ENCODE data around the gene CCNB3.

Gene CCNB3

GRCh38 chrX:50375481-50376267, 171.1 kb downstream of the CCNB3 start:
- DNase-seq (ENCODE audit: low spot score), result no peak

- no peak for DNase-seq (ENCODE audit: low spot score)
Observed at GRCh38 chrX:50381729-50382415, 177.3 kb downstream of the CCNB3 start.

GRCh38 chrX:50386520-50386919, 182.0 kb downstream of the CCNB3 start:
- DNase-seq (ENCODE audit: low spot score), result no peak

- no peak for DNase-seq (ENCODE audit: low spot score)
Observed at GRCh38 chrX:50393902-50394301, 189.3 kb downstream of the CCNB3 start.

Data from kidney tubule cell (primary cell).